HepG2 (cell line): ENCODE results near the gene TP73. TPM values are rescaled to one million over a fixed set of nuclear protein-coding genes. Genes with fewer than 3 reads are reported as not detected.

ENCODE experiments used
- MATR3 ChIP-seq: sonication (generic); formaldehyde crosslinking; IDR thresholded peaks from 2 replicates; pipeline ENCODE4 v1.4.0; 2020; ENCODE audit warnings: missing genetic modification reagents
- MIER3 ChIP-seq: IDR thresholded peaks from 2 replicates; pipeline ENCODE4 v1.6.1; 2016; ENCODE audit warnings: missing compliant biosample characterization, borderline replicate concordance
- RFX5 ChIP-seq: IDR thresholded peaks from 2 replicates; pipeline ENCODE4 v1.6.1; 2011; ENCODE audit warnings: low read depth, low read length, improper control_type of control experiment
- RNF2 ChIP-seq: fragments of 450-650 bp; conservative IDR thresholded peaks from 2 replicates; pipeline ENCODE4 v1.6.1; 2016; ENCODE audit warnings: low read depth
- SOX5 ChIP-seq: IDR thresholded peaks from 2 replicates; pipeline ENCODE4 v1.6.1; 2016; ENCODE audit warnings: borderline replicate concordance
- TBX2 ChIP-seq: sonication (generic); formaldehyde crosslinking; IDR thresholded peaks from 2 replicates; pipeline ENCODE4 v1.5.0; 2020; ENCODE audit warnings: missing genetic modification reagents, mild to moderate bottlenecking, borderline replicate concordance
- ZBTB20 ChIP-seq: sonication (generic); formaldehyde crosslinking; IDR thresholded peaks from 2 replicates; pipeline ENCODE4 v1.8.1; 2023; ENCODE audit warnings: missing genetic modification reagents, low read depth, mild to moderate bottlenecking, borderline replicate concordance
- ZFP36 ChIP-seq: fragments of 150-350 bp; IDR thresholded peaks from 2 replicates; pipeline ENCODE4 v1.6.1; 2018; ENCODE audit warnings: borderline replicate concordance, low read length, low read depth; ENCODE audit not compliant: partially characterized antibody
- ZNF136 ChIP-seq: sonication (generic); formaldehyde crosslinking; IDR thresholded peaks from 2 replicates; pipeline ENCODE4 v1.8.1; 2022; ENCODE audit warnings: low read depth, mild to moderate bottlenecking, moderate library complexity, missing genetic modification reagents
- ZNF143 ChIP-seq: sonication (generic); formaldehyde crosslinking; IDR thresholded peaks from 2 replicates; pipeline ENCODE4 v1.4.0; 2020; ENCODE audit warnings: missing genetic modification reagents
- ZNF205 ChIP-seq: IDR thresholded peaks from 2 replicates; pipeline ENCODE4 v1.6.1; 2018; ENCODE audit warnings: missing biosample characterization, missing genetic modification reagents
- ZNF451 ChIP-seq: sonication (generic); formaldehyde crosslinking; IDR thresholded peaks from 2 replicates; pipeline ENCODE4 v1.5.0; 2020; ENCODE audit warnings: mild to moderate bottlenecking, missing genetic modification reagents
- ZNF747 ChIP-seq: sonication (generic); formaldehyde crosslinking; IDR thresholded peaks from 2 replicates; pipeline ENCODE4 v1.8.1; 2023; ENCODE audit warnings: missing genetic modification reagents, mild to moderate bottlenecking, borderline replicate concordance
- ZSCAN25 ChIP-seq: sonication (generic); formaldehyde crosslinking; IDR thresholded peaks from 2 replicates; pipeline ENCODE4 v1.8.0; 2022; ENCODE audit warnings: mild to moderate bottlenecking, missing genetic modification reagents
- polyA plus RNA-seq, 8 experiments: library from polyadenylated mRNA; depleted of rRNA in 3 of 8; stranded (reverse) in 7 of 8; unstranded in 1 of 8; fragments of >200 nt; fragmentation: Illumina TruSeq in 4 of 8; extraction: Trizol in 4 of 8; gene quantifications; 2 replicates each; pipeline versions ENCODE4 v1.2.1 to v1.2.3, GENCODE V29; 2011 to 2016; ENCODE audit warnings: low read depth in 4 of 8, missing spikeins in 1 of 8, mixed read lengths in 1 of 8; ENCODE audit not compliant: insufficient read depth in 1 of 8
- total RNA-seq, 5 experiments: library from RNA; depleted of rRNA; stranded (reverse); fragments of >200 nt; fragmentation: Illumina TruSeq; extraction: Trizol; gene quantifications; 2 replicates each; pipeline ENCODE4 v1.2.3, GENCODE V29; 2016; ENCODE audit warnings: low read depth in 1 of 5
- TF ChIP-seq, protein P1 (sequence below): sonication (generic); formaldehyde crosslinking; IDR thresholded peaks from 2 replicates; pipeline ENCODE4 v1.4.0; 2020; ENCODE audit warnings: missing genetic modification reagents
- TF ChIP-seq, protein P2 (sequence below): sonication (generic); IDR thresholded peaks from 2 replicates; pipeline ENCODE4 v1.6.1; 2016; ENCODE audit warnings: low read depth, borderline replicate concordance
- TF ChIP-seq, protein P3 (sequence below): sonication (generic); formaldehyde crosslinking; IDR thresholded peaks from 2 replicates; pipeline ENCODE4 v1.8.0; 2023; ENCODE audit warnings: mild to moderate bottlenecking, missing genetic modification reagents
- TF ChIP-seq, protein P4 (sequence below): sonication (generic); formaldehyde crosslinking; IDR thresholded peaks from 2 replicates; pipeline ENCODE4 v1.8.1; 2023; ENCODE audit warnings: missing genetic modification reagents, mild to moderate bottlenecking, borderline replicate concordance
- TF ChIP-seq, protein P5 (sequence below): sonication (generic); formaldehyde crosslinking; IDR thresholded peaks from 2 replicates; pipeline ENCODE4 v1.4.0; 2020; ENCODE audit warnings: missing genetic modification reagents, mild to moderate bottlenecking, borderline replicate concordance
- TF ChIP-seq, protein P6 (sequence below): sonication (generic); formaldehyde crosslinking; IDR thresholded peaks from 2 replicates; pipeline ENCODE4 v1.5.0; 2020; ENCODE audit warnings: mild to moderate bottlenecking, missing genetic modification reagents

TP73 gene
- total and polyA plus RNA-seq, 2 of the 13 experiments (the other 11 are each of a cell fraction or from before 2014, with no cell fraction given) = 0.49 to 1.1 TPM

DNA sequence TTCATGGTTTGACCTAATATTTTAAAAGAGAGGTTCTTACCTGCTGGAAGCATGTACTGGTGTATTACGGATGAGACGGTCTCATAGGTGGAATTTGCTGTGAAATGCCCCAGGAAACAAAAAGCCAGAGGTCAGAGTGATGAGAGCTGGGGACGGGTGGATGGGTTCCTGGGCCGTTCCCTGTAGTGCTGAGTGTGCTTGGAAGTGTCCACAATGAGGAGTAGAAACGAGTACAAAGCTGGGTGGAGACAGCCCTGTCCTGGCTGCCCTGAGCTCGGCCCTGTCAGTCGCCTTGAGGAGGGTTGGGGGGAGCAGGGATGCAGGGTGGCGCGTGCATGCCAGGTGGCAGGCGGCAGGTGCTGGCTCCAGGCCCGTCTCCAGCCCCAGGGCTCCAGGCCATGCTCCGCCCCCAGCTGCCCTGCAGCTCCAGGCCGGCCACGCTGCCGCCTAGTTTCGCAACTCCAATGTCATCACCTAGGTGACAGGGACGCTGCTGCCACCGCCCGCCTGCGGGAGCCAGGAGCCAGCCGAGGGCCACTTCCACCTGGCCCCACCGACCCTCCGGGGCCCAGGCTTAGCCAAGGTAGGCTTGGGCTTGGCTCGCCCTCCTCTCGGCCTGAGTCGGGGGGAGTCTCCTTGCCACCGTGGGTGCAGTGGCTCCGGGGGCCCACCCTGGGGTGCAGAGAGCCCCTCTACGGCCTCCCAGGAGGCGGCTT lies 16.4 kb downstream of the TP73 start (continued):
- TF ChIP-seq, protein P1, sequence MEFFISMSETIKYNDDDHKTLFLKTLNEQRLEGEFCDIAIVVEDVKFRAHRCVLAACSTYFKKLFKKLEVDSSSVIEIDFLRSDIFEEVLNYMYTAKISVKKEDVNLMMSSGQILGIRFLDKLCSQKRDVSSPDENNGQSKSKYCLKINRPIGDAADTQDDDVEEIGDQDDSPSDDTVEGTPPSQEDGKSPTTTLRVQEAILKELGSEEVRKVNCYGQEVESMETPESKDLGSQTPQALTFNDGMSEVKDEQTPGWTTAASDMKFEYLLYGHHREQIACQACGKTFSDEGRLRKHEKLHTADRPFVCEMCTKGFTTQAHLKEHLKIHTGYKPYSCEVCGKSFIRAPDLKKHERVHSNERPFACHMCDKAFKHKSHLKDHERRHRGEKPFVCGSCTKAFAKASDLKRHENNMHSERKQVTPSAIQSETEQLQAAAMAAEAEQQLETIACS (CRISPR knock-in tag) = no peak
- TF ChIP-seq SOX5 (CRISPR knock-in tag) (peak; percentile 53), RNF2 (peak; percentile 83), ZNF451 (CRISPR knock-in tag) (0 out of 2 replicates have a peak, but pooled peaks have one; percentile 57), ZBTB20 (CRISPR knock-in tag) (no peak), ZNF143 (CRISPR knock-in tag) (0 out of 2 replicates have a peak, but pooled peaks have one; percentile 41), MIER3 (CRISPR knock-in tag) (no peak), MATR3 (no peak), ZSCAN25 (CRISPR knock-in tag) (peak; percentile 88), ZNF747 (peak; percentile 50; the same call in 1 of the 2 replicates), ZNF205 (CRISPR knock-in tag) (0 out of 2 replicates have a peak, but pooled peaks have one; percentile 68), RFX5 (no peak), TBX2 (CRISPR knock-in tag) (peak; percentile 82; the same call in 1 of the 2 replicates), ZFP36 (no peak), ZNF136 (CRISPR knock-in tag) (no peak)
- TF ChIP-seq, protein P2, sequence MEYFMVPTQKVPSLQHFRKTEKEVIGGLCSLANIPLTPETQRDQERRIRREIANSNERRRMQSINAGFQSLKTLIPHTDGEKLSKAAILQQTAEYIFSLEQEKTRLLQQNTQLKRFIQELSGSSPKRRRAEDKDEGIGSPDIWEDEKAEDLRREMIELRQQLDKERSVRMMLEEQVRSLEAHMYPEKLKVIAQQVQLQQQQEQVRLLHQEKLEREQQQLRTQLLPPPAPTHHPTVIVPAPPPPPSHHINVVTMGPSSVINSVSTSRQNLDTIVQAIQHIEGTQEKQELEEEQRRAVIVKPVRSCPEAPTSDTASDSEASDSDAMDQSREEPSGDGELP = peak; percentile 84; the same call in 1 of the 2 replicates
- TF ChIP-seq, protein P3, sequence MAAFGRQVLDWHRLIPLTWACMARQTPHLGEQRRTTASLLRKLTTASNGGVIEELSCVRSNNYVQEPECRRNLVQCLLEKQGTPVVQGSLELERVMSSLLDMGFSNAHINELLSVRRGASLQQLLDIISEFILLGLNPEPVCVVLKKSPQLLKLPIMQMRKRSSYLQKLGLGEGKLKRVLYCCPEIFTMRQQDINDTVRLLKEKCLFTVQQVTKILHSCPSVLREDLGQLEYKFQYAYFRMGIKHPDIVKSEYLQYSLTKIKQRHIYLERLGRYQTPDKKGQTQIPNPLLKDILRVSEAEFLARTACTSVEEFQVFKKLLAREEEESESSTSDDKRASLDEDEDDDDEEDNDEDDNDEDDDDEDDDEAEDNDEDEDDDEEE = no peak
- TF ChIP-seq, protein P4, sequence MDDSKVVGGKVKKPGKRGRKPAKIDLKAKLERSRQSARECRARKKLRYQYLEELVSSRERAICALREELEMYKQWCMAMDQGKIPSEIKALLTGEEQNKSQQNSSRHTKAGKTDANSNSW (CRISPR knock-in tag) = no peak
- TF ChIP-seq, protein P5, sequence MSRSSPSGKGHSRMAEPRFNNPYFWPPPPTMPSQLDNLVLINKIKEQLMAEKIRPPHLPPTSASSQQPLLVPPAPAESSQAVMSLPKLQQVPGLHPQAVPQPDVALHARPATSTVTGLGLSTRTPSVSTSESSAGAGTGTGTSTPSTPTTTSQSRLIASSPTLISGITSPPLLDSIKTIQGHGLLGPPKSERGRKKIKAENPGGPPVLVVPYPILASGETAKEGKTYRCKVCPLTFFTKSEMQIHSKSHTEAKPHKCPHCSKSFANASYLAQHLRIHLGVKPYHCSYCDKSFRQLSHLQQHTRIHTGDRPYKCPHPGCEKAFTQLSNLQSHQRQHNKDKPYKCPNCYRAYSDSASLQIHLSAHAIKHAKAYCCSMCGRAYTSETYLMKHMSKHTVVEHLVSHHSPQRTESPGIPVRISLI (CRISPR knock-in tag) = peak; percentile 17; the same call in 1 of the 2 replicates
- TF ChIP-seq, protein P6, sequence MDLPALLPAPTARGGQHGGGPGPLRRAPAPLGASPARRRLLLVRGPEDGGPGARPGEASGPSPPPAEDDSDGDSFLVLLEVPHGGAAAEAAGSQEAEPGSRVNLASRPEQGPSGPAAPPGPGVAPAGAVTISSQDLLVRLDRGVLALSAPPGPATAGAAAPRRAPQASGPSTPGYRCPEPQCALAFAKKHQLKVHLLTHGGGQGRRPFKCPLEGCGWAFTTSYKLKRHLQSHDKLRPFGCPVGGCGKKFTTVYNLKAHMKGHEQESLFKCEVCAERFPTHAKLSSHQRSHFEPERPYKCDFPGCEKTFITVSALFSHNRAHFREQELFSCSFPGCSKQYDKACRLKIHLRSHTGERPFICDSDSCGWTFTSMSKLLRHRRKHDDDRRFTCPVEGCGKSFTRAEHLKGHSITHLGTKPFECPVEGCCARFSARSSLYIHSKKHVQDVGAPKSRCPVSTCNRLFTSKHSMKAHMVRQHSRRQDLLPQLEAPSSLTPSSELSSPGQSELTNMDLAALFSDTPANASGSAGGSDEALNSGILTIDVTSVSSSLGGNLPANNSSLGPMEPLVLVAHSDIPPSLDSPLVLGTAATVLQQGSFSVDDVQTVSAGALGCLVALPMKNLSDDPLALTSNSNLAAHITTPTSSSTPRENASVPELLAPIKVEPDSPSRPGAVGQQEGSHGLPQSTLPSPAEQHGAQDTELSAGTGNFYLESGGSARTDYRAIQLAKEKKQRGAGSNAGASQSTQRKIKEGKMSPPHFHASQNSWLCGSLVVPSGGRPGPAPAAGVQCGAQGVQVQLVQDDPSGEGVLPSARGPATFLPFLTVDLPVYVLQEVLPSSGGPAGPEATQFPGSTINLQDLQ (CRISPR knock-in tag) = no peak
